NCI-H524 treated with DMSO at 0.1 percent for 48 hours (cell line): ENCODE measurements around the gene GCSH.

ENCODE experiments used
- DNase-seq: peaks from one replicate; lab custom pipeline; 2025; lab: John Stamatoyannopoulos, UW

The GCSH gene

DNA sequence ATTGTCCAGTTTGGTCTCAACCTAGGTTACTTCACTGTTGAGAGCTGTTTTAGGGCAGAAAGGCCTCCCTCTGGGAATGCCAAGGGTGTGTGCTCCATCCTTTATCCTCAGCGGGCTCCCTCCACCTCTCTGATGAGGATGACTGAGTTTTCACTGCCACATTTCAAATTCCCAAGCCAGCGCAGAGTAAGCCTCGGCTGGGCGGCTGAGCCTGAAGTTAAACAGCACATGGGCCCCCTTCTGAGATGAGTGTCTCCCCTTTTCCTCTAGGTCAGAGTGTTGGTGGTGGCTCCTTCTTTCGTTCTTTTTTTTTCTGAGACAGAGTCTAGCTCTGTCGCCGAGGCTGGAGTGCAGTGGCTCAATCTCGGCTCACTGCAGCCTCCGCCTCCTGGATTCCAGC, 5.5 kb upstream of the GCSH start:
- no peak for DNase-seq

GRCh38 chr16:81099958-81100357, 3.8 kb upstream of the GCSH start:
- DNase-seq = no peak

DNA sequence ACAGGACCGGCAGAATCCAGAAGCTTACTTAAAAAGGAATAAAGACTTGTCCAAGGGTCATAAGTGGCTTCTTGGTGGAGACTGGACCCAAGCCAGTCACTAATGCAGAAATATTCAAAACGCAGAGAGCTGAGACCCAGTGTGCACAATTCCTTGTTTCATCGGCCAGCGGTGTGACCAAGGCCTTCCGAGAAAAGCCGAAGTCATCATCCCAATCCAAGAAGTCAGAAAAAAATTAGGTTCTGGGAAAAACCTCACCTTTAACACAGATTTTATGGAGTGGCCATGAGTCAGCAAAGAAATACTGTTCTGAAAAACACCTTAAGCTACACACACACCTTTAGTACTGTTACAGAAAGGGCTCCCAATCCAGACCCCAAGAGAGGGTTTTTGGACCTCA, 1.0 kb upstream of the GCSH start:
- DNase-seq = no peak

DNA sequence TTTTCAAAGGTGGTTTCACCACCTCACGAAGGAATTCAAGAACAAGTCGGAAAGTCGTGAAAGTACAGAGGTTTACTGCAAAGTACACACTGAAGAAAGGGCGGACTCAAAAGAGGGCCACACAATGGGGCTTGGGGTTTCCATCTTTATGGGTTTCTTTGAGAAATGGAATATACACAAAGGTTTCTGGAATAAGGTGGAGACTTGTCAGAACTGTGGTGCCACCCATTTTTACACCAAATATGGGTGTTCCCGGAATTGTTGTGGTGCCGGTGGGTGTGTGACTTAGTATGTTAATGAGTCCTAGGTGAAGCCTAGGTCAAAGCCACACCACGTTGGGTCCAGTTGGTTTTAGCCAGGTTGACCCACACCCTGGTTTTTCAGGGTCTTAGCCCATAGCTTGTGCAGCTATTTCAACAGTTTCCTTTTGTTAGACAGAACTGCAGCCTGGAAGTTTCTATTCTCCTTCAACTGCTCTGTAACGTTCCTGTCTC, 567 bp upstream of the GCSH start:
- no peak for DNase-seq

DNA sequence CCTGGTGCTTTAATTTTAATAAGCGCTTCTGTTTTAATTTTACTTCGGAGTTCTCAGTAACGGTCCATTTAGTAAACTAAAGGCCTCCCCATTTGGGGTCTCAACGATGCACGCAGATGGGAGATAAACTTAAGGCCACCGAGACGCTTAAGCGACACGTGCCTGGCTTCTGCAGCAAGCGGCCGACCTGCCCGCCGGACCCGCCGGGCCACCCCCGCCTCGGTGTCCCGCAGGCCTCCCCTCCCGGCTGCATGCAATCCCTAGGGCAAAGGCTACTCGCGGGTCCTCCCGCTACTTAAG, 592 bp downstream of the GCSH start:
- DNase-seq = no peak

DNA sequence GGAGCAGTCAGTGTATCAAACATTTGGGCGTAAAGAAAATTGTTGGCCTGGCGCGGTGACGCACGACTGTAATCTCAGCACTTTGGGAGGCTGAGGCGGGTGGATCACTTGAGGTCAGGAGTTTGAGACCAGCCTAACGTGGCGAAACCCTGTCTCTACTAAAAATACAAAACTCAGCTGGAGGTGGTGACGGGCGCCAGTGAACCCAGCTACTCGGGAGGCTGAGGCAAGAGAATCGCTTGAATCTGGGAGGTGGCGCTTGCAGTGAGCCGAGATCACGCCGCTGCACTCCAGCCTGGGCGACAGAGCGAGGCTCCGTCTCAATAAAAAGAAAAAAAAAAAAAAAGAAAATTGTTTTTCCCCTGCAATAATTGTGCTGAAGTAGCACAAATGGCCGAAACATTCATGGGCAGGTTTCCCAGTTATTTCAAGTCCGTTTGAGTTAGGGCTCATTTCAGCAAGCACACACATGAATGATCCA, 1.4 kb downstream of the GCSH start:
- DNase-seq = no peak

DNA sequence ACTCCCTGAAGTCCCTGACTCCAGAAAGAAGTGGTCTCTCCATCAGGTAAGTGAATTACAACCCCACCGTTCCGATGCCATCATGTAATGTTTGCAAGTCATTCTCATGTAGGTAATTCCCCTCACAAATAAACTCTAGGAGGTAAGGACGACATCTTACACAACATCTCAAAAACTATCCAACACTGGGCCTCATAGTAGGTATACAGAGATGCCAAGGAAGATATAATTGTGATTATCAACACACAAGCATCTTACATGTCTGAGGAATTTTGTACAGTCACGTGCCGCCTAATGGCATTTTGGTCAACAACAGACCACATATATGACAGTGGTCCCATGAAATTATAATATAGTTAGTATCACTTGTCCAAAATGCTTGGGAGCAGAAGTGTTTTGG, 7.4 kb downstream of the GCSH start:
- DNase-seq = no peak

DNA sequence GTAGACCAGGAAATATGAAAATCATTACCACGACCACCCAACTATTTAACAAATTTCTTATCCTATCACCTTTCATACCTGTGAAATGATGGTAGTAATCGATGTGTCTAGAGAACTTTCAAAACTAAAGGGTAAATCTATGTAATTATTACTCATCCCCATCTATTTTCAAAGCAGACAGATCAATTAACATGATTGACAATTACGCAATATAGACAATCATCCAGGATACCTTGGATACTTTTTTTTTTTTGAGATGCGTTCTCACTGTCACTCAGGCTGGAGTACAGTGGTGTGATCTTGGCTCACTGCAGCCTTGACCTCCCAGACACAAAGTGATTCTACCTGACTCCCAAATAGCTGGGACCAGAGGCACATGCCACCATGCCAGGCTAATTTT, 15.2 kb downstream of the GCSH start:
- no peak for DNase-seq

DNA sequence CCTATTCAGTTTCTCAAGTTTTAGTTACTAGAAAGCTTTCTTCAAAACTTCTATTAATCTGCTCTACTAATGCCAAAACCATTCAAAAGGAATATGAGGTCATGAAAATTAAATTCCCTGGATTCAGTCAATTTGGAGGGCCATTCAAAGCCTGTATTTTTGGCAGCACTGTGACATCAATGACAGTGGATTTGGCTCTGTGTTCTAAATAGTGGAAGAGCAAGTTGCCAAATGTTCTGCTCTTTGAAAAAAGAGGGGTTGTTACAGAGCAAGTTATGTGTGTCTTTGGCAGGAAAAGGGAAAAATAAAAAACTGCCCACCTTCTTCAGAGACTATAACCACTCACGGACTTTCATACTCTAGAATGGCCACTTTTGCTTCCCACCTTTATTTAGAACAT, 16.0 kb downstream of the GCSH start:
- DNase-seq = no peak

GRCh38 chr16:81077076-81077940, 18.9 kb downstream of the GCSH start, which contains the start of gene C16orf46:
Gene C16orf46 (minus strand): TSS chr16:81077238. CDS start chr16:81063955, 13,283 bp downstream.
- DNase-seq = peak; percentile 72

GRCh38 chr16:81076566-81077075, 19.6 kb downstream of the GCSH start:
- DNase-seq = peak; percentile 34

GRCh38 chr16:81073560-81074330, 22.4 kb downstream of the GCSH start:
- no peak for DNase-seq

- no peak for DNase-seq
Observed at GRCh38 chr16:81071805-81072204, 24.4 kb downstream of the GCSH start.

DNA sequence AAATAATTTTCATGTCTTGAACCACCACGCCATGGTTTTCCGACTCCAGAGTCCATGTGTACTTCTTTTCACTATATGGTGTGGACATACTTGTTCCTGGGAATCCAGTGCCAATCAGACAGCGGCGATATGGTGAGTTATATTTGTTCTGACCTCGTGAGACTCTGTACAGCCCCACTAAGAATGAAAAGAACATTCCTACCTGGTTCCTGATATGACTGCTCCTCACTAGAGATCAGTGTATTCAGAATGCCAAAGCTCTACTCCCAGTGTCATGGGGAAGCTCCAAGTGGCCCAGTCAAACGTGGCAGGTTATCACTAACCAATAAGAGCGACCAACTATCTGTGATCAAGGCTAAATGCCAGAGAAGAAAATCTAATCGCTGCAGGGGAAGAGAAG, 25.2 kb downstream of the GCSH start:
- DNase-seq = no peak

DNA sequence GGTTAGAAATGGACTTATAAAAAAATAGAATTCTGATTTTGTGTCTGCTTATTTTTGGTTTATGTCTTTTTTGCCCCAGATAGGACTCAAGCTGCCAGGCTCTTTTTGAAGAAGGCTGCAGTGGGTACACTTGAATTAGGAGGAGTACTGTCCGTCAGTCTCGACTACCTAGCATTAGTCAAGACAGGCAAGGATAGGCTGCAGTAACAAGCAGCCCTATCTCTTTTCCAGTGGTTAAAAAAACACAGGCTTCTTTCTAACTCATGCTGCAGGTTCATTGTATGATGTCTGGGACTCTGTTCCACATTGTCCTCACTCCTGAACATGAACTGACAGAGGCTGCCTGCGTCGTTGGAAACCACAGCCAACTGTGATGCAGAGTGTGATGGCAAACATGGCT, 27.1 kb downstream of the GCSH start:
- DNase-seq = no peak

DNA sequence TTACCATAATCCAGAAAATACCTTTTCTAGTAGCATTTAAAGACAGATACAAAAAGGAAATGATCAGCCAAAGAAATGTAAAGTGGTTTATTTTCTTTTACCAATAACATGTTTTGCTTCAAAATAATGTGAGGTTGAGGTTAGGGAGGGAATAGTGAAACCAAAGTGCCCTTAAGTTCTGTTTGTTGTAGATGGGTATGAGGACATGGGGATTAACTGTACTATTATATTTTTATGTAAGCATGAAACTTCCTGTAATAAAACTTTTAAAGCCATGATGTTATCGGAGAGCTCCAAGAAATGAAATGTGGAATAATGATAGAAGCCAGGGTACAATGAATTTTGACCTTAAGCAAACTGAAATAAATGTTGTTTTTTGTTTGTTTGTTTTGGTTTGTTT, 29.0 kb downstream of the GCSH start:
- DNase-seq = no peak

DNA sequence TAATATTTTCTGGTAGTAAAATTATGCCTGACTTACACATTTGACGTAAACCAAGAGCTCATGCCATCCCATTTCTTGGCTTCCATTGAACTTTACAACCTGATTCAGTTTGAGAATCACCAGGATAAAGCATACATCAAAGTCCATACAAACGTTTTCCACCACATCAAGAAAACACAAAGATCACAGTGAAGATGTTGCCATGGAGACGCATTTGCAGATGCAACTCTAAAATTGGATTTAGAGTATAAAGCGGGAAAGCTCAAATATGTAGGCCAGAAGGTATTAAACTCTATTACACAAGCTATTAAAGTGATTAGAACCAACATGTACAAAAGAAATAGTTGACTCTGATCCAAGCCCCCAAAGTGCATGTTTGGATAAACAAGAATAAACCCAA, 29.5 kb downstream of the GCSH start:
- DNase-seq = no peak

- no peak for DNase-seq
Observed at GRCh38 chr16:81061871-81062608, 34.2 kb downstream of the GCSH start.

GRCh38 chr16:81061307-81061640, 34.9 kb downstream of the GCSH start:
- DNase-seq = no peak

- DNase-seq = no peak
Observed at GRCh38 chr16:81060576-81061306, 35.5 kb downstream of the GCSH start.

- no peak for DNase-seq
Observed at GRCh38 chr16:81053761-81054160, 42.4 kb downstream of the GCSH start.

- no peak for DNase-seq
Observed at GRCh38 chr16:81042821-81043220, 53.4 kb downstream of the GCSH start.
